COLO668 (cell line): ENCODE measurements around the gene SYNE2.
A peak's percentile ranks its signal among the peaks of the same experiment; 100 is the strongest.
"Not testable (repeated sequence)": the region's sequence is repeated elsewhere in the genome, so short reads cannot be mapped to it uniquely, and the experiment has no call there.

Experiments
- DNase-seq: peaks from one replicate; lab custom pipeline; 2025; ENCODE audit not compliant: unreplicated experiment; lab: John Stamatoyannopoulos, UW

Gene SYNE2

GRCh38 chr14:63852817-63853731 lies at the start of gene SYNE2:
Gene SYNE2, plus strand, starts transcription at chr14:63853004. Its CDS starts 56,145 bp downstream, at chr14:63909149.
- DNase-seq = peak; percentile 94

- DNase-seq = not testable (repeated sequence)
Measured at GRCh38 chr14:63803221-63803791, 49.5 kb upstream of the SYNE2 start.

- not testable (repeated sequence) for DNase-seq
Measured at GRCh38 chr14:63806064-63806463, 46.7 kb upstream of the SYNE2 start.

GRCh38 chr14:63811692-63812091 lies 41.1 kb upstream of the SYNE2 start:
- DNase-seq = not testable (repeated sequence)

GRCh38 chr14:63833728-63834127 lies 19.1 kb upstream of the SYNE2 start:
- no peak for DNase-seq

- DNase-seq = peak; percentile 45
Measured at GRCh38 chr14:63840981-63841380, 11.8 kb upstream of the SYNE2 start.

GRCh38 chr14:63843796-63844195 lies 9.0 kb upstream of the SYNE2 start:
- DNase-seq = no peak

GRCh38 chr14:63848890-63849289 lies 3.9 kb upstream of the SYNE2 start:
- no peak for DNase-seq

GRCh38 chr14:63852271-63852816 lies 460 bp upstream of the SYNE2 start:
- no peak for DNase-seq

- DNase-seq = peak; percentile 76
Measured at GRCh38 chr14:63853831-63854293, 1.1 kb downstream of the SYNE2 start.

- peak; percentile 44 for DNase-seq
Measured at GRCh38 chr14:63854330-63854729, 1.5 kb downstream of the SYNE2 start.

- no peak for DNase-seq
Measured at GRCh38 chr14:63855281-63855680, 2.5 kb downstream of the SYNE2 start.

- no peak for DNase-seq
Measured at GRCh38 chr14:63857466-63858030, 4.7 kb downstream of the SYNE2 start.

- no peak for DNase-seq
Measured at GRCh38 chr14:63860146-63860545, 7.3 kb downstream of the SYNE2 start.

GRCh38 chr14:63862163-63862562 lies 9.4 kb downstream of the SYNE2 start:
- no peak for DNase-seq

GRCh38 chr14:63863004-63863403 lies 10.2 kb downstream of the SYNE2 start:
- no peak for DNase-seq

GRCh38 chr14:63864775-63865174 lies 12.0 kb downstream of the SYNE2 start:
- DNase-seq = not testable (repeated sequence)

GRCh38 chr14:63867933-63868921 lies 15.4 kb downstream of the SYNE2 start:
- DNase-seq = no peak

- DNase-seq = not testable (repeated sequence)
Measured at GRCh38 chr14:63869940-63870752, 17.3 kb downstream of the SYNE2 start.

GRCh38 chr14:63870753-63871037 lies 17.9 kb downstream of the SYNE2 start:
- DNase-seq = not testable (repeated sequence)
